Stromal cell of bone marrow (primary cell): Measurements from ENCODE around the gene DOCK4.

Experiments
- DNase-seq: peaks from one replicate; pipeline ENCODE4 v3.0.0-alpha.2; 2012; ENCODE audit warnings: low read depth

Gene DOCK4

GRCh38 chr7:112161253-112162141 is 44.7 kb downstream of the DOCK4 start:
- DNase-seq: no peak

- DNase-seq: no peak
Observed at GRCh38 chr7:112160771-112161150, 45.4 kb downstream of the DOCK4 start.

GRCh38 chr7:112160130-112160770 is 45.9 kb downstream of the DOCK4 start:
- no peak for DNase-seq

GRCh38 chr7:112159351-112159750 is 46.8 kb downstream of the DOCK4 start:
- DNase-seq: no peak

- peak; percentile 86 for DNase-seq
Observed at GRCh38 chr7:112157072-112157471, 49.1 kb downstream of the DOCK4 start.

GRCh38 chr7:112156412-112156811 is 49.8 kb downstream of the DOCK4 start:
- DNase-seq: no peak

GRCh38 chr7:112154690-112155089 is 51.5 kb downstream of the DOCK4 start:
- DNase-seq: no peak

- DNase-seq: no peak
Observed at GRCh38 chr7:112152186-112152585, 54.0 kb downstream of the DOCK4 start.

GRCh38 chr7:112150823-112151641 is 55.2 kb downstream of the DOCK4 start:
- no peak for DNase-seq

GRCh38 chr7:112149734-112150133 is 56.5 kb downstream of the DOCK4 start:
- DNase-seq: no peak

GRCh38 chr7:112147793-112148361 is 58.3 kb downstream of the DOCK4 start:
- DNase-seq: no peak

GRCh38 chr7:112145206-112145605 is 61.0 kb downstream of the DOCK4 start:
- DNase-seq: no peak

GRCh38 chr7:112144284-112145059 is 61.7 kb downstream of the DOCK4 start:
- no peak for DNase-seq

GRCh38 chr7:112143582-112143981 is 62.6 kb downstream of the DOCK4 start:
- peak; percentile 92 for DNase-seq

GRCh38 chr7:112143136-112143535 is 63.1 kb downstream of the DOCK4 start:
- DNase-seq: peak; percentile 22

GRCh38 chr7:112140600-112140999 is 65.6 kb downstream of the DOCK4 start:
- no peak for DNase-seq

- DNase-seq: no peak
Observed at GRCh38 chr7:112138938-112139337, 67.3 kb downstream of the DOCK4 start.

GRCh38 chr7:112138325-112138852 is 67.8 kb downstream of the DOCK4 start:
- no peak for DNase-seq

GRCh38 chr7:112137141-112138101 is 68.8 kb downstream of the DOCK4 start:
- no peak for DNase-seq
